NCI-H2029 (cell line): ENCODE results near the gene ACSF3.

Source experiments
- DNase-seq: peaks from one replicate; lab custom pipeline; 2025; lab: John Stamatoyannopoulos, UW

The ACSF3 gene

GRCh38 chr16:89201439-89202377 is 108.1 kb downstream of the ACSF3 start:
- DNase-seq, result peak; percentile 52

GRCh38 chr16:89202422-89203215 is 109.0 kb downstream of the ACSF3 start:
- no peak for DNase-seq
